Tibial artery (tissue), 4 donors: ENCODE data around the gene ATP6AP1.
A peak's percentile ranks its signal among the peaks of the same experiment; 100 is the strongest.

Source experiments
- DNase-seq, 2 donors: peaks; one replicate each; pipeline ENCODE4 v3.0.0-alpha.2; 2019
- H3K27ac ChIP-seq, 2 donors: fragments of 200-600 bp; sonication (generic) in 1 of 2; 1 replicate in 1 of 2; 2 replicates in 1 of 2; pipeline ENCODE4 v1.5.1; 2018 to 2019; ENCODE audit warnings: mild to moderate bottlenecking in 1 of 2
- H3K27me3 ChIP-seq, 2 donors: fragments of 200-600 bp; sonication (generic) in 1 of 2; one replicate each; pipeline versions ENCODE4 v1.5.1 to v1.6.0; 2016 to 2019
- H3K36me3 ChIP-seq, 3 donors: fragments of 200-600 bp; sonication (generic) in 2 of 3; one replicate each; pipeline ENCODE4 v1.5.1; 2016 to 2019; ENCODE audit warnings: mild to moderate bottlenecking in 2 of 3
- H3K4me1 ChIP-seq, 4 donors: fragments of 200-600 bp; sonication (generic) in 2 of 4; 1 replicate in 3 of 4; 2 replicates in 1 of 4; pipeline ENCODE4 v1.5.1; 2016 to 2019
- H3K4me3 ChIP-seq, 2 donors: fragments of 200-600 bp; sonication (generic) in 1 of 2; 1 replicate in 1 of 2; 2 replicates in 1 of 2; pipeline ENCODE4 v1.5.1; 2018 to 2019; ENCODE audit warnings: mild to moderate bottlenecking in 2 of 2
- H3K9me3 ChIP-seq, 3 donors: fragments of 200-600 bp; sonication (generic) in 1 of 3; one replicate each; pipeline ENCODE4 v1.5.1; 2016 to 2019
- CTCF ChIP-seq, 2 experiments: fragments of 200-600 bp in 1 of 2; fragments of 450-650 bp in 1 of 2; IDR thresholded peaks; one replicate each; pipeline ENCODE4 v1.5.1; 2017 to 2019; ENCODE audit warnings: antibody characterized with exemption in 2 of 2, mild to moderate bottlenecking in 1 of 2, moderate library complexity in 1 of 2
- intact Hi-C: fragments of 100-400 bp; cut with DNase I; formaldehyde crosslinking; loops from one replicate; pipeline ENCODE4 v1.15.0; 2023; ENCODE audit warnings: low total_unique reads

The ATP6AP1 gene

GRCh38 chrX:154460326-154460725 lies 31.8 kb downstream of the ATP6AP1 start:
- intact Hi-C loops, result no loop called here
- Histone ChIP-seq H3K36me3 (peaks cover 6 to 42% (median 8%) of the 10 kb centered on the region in 3 donors), H3K27ac (peak overlapping the region; percentile 79 to 90), H3K4me1 (peaks cover 0 to 16% (median 12%) of the 10 kb centered on the region in 4 donors), H3K4me3 (peak overlapping the region; percentile 72 to 78), H3K9me3 (no peaks in the 10 kb centered on the region), H3K27me3 (no peaks in the 10 kb centered on the region)
- no peak for DNase-seq
- TF ChIP-seq CTCF (IDR thresholded peaks at IDR 0.05), result no peak

GRCh38 chrX:154462396-154462795 lies 33.9 kb downstream of the ATP6AP1 start:
- H3K36me3 ChIP-seq, result peaks cover 17 to 62% (median 19%) of the 10 kb centered on the region in 3 donors
- DNase-seq, result no peak

GRCh38 chrX:154463611-154464220 lies 35.2 kb downstream of the ATP6AP1 start:
- intact Hi-C loops, result no loop called here
- no peak for TF ChIP-seq CTCF (IDR thresholded peaks at IDR 0.05)
- H3K4me1 ChIP-seq, result peaks cover 0 to 16% (median 12%) of the 10 kb centered on the region in 4 donors
- no peaks in the 10 kb centered on the region for H3K9me3 ChIP-seq
- no peak for DNase-seq
- no peaks in the 10 kb centered on the region for H3K27me3 ChIP-seq
- H3K36me3 ChIP-seq, result peaks cover 17 to 76% (median 30%) of the 10 kb centered on the region in 3 donors
- H3K4me3 ChIP-seq, result no peak overlapping the region
- H3K27ac ChIP-seq, result no peak overlapping the region

More at GRCh38 chrX:154462396-154462795, 33.9 kb downstream of the ATP6AP1 start:
- no peak for TF ChIP-seq CTCF (IDR thresholded peaks at IDR 0.05)
- intact Hi-C loops, result no loop called here
- H3K4me3 ChIP-seq, result no peak overlapping the region
- no peak overlapping the region for H3K27ac ChIP-seq
- H3K27me3 ChIP-seq, result no peaks in the 10 kb centered on the region
- H3K9me3 ChIP-seq, result no peaks in the 10 kb centered on the region
- H3K4me1 ChIP-seq, result peaks cover 0 to 16% (median 12%) of the 10 kb centered on the region in 4 donors

DNA sequence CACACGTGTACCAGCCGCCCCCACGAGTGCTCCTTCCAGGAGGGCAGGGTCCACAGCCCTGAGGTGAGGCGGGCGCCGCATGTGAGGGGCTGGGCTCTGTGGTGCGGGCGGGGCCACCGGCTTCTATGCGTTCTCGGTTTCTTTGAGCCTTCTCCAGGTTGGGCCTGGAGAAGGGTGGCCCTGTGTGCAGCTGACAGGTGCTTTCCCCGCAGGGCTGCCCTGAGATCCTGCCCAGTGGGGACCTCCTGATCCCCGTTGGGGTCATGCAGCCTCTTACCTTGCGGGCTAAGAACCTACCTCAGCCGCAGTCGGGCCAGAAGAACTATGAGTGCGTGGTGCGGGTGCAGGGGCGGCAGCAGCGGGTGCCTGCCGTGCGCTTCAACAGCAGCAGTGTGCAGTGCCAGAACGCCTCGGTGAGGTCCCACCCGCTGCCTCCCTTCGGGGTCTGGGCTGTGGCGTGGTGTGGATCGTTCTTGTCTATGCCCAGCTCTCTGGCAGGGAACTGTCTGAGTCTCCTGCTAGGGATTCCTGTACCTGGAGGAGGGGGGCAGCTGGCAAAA lies 36.4 kb downstream of the ATP6AP1 start:
- intact Hi-C loops, result no loop called here
- Histone ChIP-seq H3K36me3 (peaks cover 21 to 87% (median 39%) of the 10 kb centered on the region in 3 donors), H3K27ac (no peak overlapping the region), H3K9me3 (no peaks in the 10 kb centered on the region), H3K4me3 (no peak overlapping the region), H3K27me3 (no peaks in the 10 kb centered on the region), H3K4me1 (peaks cover 0 to 9% (median 4%) of the 10 kb centered on the region in 4 donors)
- no peak for TF ChIP-seq CTCF (IDR thresholded peaks at IDR 0.05)
- DNase-seq, result no peak

DNA sequence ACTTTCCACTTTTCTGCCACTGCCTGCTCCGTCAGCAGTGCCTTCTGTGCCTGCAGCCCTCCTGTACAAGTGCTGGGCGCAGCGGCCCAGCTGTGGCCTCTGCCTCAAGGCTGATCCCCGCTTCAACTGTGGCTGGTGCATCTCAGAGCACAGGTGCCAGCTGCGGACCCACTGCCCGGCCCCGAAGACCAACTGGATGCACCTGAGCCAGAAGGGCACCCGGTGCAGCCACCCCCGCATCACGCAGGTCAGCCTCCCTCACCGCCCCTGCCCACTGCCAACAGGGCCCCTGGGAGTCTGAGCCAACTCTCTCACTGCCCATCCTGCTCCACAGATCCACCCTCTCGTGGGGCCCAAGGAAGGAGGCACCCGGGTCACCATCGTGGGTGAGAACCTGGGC lies 37.1 kb downstream of the ATP6AP1 start:
- H3K4me1 ChIP-seq, result peaks cover 0 to 2% (median 0%) of the 10 kb centered on the region in 4 donors
- TF ChIP-seq CTCF (IDR thresholded peaks at IDR 0.05), result no peak
- H3K4me3 ChIP-seq, result no peak overlapping the region
- intact Hi-C loops, result no loop called here
- H3K9me3 ChIP-seq, result no peaks in the 10 kb centered on the region
- no peak for DNase-seq
- H3K27ac ChIP-seq, result no peak overlapping the region
- peaks cover 21 to 94% (median 46%) of the 10 kb centered on the region in 3 donors for H3K36me3 ChIP-seq
- H3K27me3 ChIP-seq, result no peaks in the 10 kb centered on the region
